Measurements from ENCODE around the gene THSD4.

DNA sequence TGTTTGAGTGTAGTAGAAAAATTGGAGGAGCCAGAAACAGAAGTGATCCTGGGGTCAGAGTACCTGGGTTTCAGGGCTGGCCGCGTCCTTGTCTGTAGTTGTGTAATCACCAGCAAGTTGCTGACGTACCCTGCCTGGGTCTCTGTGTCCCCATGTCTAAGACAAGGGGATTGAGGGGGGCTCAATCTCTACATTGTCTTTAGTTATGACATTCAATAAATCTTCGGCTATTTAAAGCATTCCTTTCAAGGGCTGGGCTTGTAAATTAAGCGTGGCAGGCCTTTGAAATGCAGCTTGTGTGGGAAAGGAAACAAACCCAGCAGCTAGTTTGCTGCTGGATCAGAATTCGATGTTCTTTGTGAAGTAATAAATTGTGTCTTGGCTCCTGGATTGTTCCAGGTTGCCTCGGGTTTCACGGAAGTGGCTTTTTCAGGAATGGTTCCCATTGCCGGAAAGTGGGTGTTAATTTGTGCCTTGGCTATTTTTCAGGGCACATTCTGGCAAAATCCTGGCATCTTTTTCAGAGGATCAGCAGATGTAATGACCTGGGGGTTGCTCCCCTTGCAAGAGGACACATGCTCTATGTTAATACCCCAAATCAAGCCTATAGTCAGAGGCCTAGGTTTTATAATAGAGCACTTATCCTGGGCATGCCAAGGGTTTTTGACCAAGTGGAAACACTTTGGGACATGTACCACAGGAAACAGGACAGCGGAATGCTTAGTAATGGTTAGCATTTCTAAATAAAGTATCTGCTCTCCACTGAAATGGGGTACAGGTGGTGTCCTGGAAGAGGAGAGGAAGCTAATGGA is 400.3 kb downstream of the THSD4 start:
- TF ChIP-seq POLR2A (IDR thresholded peaks at IDR 0.05) = no peak
- TF ChIP-seq, protein P1, sequence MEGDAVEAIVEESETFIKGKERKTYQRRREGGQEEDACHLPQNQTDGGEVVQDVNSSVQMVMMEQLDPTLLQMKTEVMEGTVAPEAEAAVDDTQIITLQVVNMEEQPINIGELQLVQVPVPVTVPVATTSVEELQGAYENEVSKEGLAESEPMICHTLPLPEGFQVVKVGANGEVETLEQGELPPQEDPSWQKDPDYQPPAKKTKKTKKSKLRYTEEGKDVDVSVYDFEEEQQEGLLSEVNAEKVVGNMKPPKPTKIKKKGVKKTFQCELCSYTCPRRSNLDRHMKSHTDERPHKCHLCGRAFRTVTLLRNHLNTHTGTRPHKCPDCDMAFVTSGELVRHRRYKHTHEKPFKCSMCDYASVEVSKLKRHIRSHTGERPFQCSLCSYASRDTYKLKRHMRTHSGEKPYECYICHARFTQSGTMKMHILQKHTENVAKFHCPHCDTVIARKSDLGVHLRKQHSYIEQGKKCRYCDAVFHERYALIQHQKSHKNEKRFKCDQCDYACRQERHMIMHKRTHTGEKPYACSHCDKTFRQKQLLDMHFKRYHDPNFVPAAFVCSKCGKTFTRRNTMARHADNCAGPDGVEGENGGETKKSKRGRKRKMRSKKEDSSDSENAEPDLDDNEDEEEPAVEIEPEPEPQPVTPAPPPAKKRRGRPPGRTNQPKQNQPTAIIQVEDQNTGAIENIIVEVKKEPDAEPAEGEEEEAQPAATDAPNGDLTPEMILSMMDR (IDR thresholded peaks at IDR 0.05) = no peak
